GM10266 (cell line): ENCODE results near the gene NCLN.
"Not testable (repeated sequence)": the region's sequence is repeated elsewhere in the genome, so short reads cannot be mapped to it uniquely, and the experiment has no call there.

Experiments
- DNase-seq: peaks from one replicate; pipeline ENCODE4 v3.0.0; 2012; ENCODE audit errors: extremely low spot score
- CTCF ChIP-seq: IDR thresholded peaks from 2 replicates; pipeline ENCODE4 v1.5.1; 2012; ENCODE audit warnings: mild to moderate bottlenecking, low read depth; ENCODE audit not compliant: control insufficient read depth, insufficient read depth; ENCODE audit errors: missing control alignments

NCLN gene

GRCh38 chr19:3201072-3201700 lies 15.5 kb downstream of the NCLN start:
- no peak for TF ChIP-seq CTCF
- no peak for DNase-seq

GRCh38 chr19:3201911-3202310 lies 16.2 kb downstream of the NCLN start:
- no peak for TF ChIP-seq CTCF
- no peak for DNase-seq

GRCh38 chr19:3202346-3202745 lies 16.6 kb downstream of the NCLN start:
- no peak for TF ChIP-seq CTCF
- DNase-seq = no peak

- DNase-seq = not testable (repeated sequence)
These were observed 17.2 kb downstream of the NCLN start for GRCh38 chr19:3202895-3203294.

- DNase-seq = no peak
- TF ChIP-seq CTCF = no peak
These were observed 18.3 kb downstream of the NCLN start for GRCh38 chr19:3203805-3204645.

- TF ChIP-seq CTCF = no peak
- no peak for DNase-seq
These were observed 19.0 kb downstream of the NCLN start for GRCh38 chr19:3204646-3205275.

- no peak for DNase-seq
- TF ChIP-seq CTCF = no peak
These were observed 20.7 kb downstream of the NCLN start for GRCh38 chr19:3206216-3206953.
